H9 (cell line): ENCODE results near the gene AMACR. TPM values are rescaled to one million over a fixed set of nuclear protein-coding genes. Genes with fewer than 3 reads are reported as not detected.

Experiments used
- DNase-seq: peaks from one replicate; pipeline ENCODE4 v3.0.0-alpha.2; 2017
- H2AFZ ChIP-seq: one replicate; pipeline ENCODE4 v1.6.1; 2013; ENCODE audit warnings: mild to moderate bottlenecking, low read length, control low read depth, moderate library complexity
- H2AK5ac ChIP-seq: 2 replicates; pipeline ENCODE4 v1.6.1; 2013; ENCODE audit warnings: low read length, control low read depth, mixed read lengths; ENCODE audit not compliant: insufficient read length
- H2BK120ac ChIP-seq: one replicate; pipeline ENCODE4 v1.6.1; 2013; ENCODE audit warnings: low read depth, mild to moderate bottlenecking, low read length, control low read depth, inconsistent platforms; ENCODE audit not compliant: poor library complexity, severe bottlenecking
- H2BK12ac ChIP-seq: 2 replicates; pipeline ENCODE4 v1.6.1; 2013; ENCODE audit warnings: low read length, control low read depth, mixed read lengths, low read depth; ENCODE audit not compliant: insufficient read length
- H2BK15ac ChIP-seq: 2 replicates; pipeline ENCODE4 v1.6.1; 2013; ENCODE audit warnings: low read depth, low read length, control low read depth
- H2BK20ac ChIP-seq: one replicate; pipeline ENCODE4 v1.6.1; 2013; ENCODE audit warnings: low read depth, mild to moderate bottlenecking, low read length, control low read depth, inconsistent platforms; ENCODE audit not compliant: poor library complexity, severe bottlenecking
- H2BK5ac ChIP-seq: 2 replicates; pipeline ENCODE4 v1.6.1; 2013; ENCODE audit warnings: low read length, control low read depth, mixed read lengths; ENCODE audit not compliant: insufficient read length
- H3K14ac ChIP-seq: 2 replicates; pipeline ENCODE4 v1.6.1; 2013; ENCODE audit warnings: low read length, control low read depth; ENCODE audit not compliant: insufficient read depth
- H3K18ac ChIP-seq: 2 replicates; pipeline ENCODE4 v1.6.1; 2013; ENCODE audit warnings: low read depth, mild to moderate bottlenecking, mixed read lengths, low read length, control low read depth; ENCODE audit not compliant: insufficient read length
- H3K23ac ChIP-seq: 2 replicates; pipeline ENCODE4 v1.6.1; 2013; ENCODE audit warnings: low read length, control low read depth, mixed read lengths, low read depth; ENCODE audit not compliant: insufficient read length
- H3K23me2 ChIP-seq: 2 replicates; pipeline ENCODE4 v1.6.1; 2013; ENCODE audit warnings: low read depth, mild to moderate bottlenecking, mixed read lengths, low read length, control low read depth; ENCODE audit not compliant: insufficient read length, poor library complexity, severe bottlenecking
- H3K27ac ChIP-seq: 2 replicates; pipeline ENCODE4 v1.5.1; 2013; ENCODE audit warnings: low read length, control low read depth, mixed read lengths, low read depth; ENCODE audit not compliant: insufficient read length
- H3K27me3 ChIP-seq: 2 replicates; pipeline ENCODE4 v1.6.1; 2013; ENCODE audit warnings: low read length, control low read depth, inconsistent platforms; ENCODE audit not compliant: insufficient read depth
- H3K4ac ChIP-seq: 2 replicates; pipeline ENCODE4 v1.6.1; 2013; ENCODE audit warnings: low read depth, mild to moderate bottlenecking, control low read depth, inconsistent platforms, low read length, moderate library complexity
- H3K4me1 ChIP-seq: 2 replicates; pipeline ENCODE4 v1.6.1; 2013; ENCODE audit warnings: low read length, control low read depth, inconsistent platforms; ENCODE audit not compliant: insufficient read depth
- H3K4me2 ChIP-seq: 2 replicates; pipeline ENCODE4 v1.6.1; 2013; ENCODE audit warnings: low read length, control low read depth, mixed read lengths; ENCODE audit not compliant: insufficient read length, insufficient read depth
- H3K56ac ChIP-seq: 2 replicates; pipeline ENCODE4 v1.6.1; 2013; ENCODE audit warnings: low read depth, mild to moderate bottlenecking, mixed read lengths, low read length, control low read depth; ENCODE audit not compliant: insufficient read length
- H3K79me1 ChIP-seq: 2 replicates; pipeline ENCODE4 v1.6.1; 2013; ENCODE audit warnings: low read depth, mild to moderate bottlenecking, moderate library complexity, low read length, control low read depth, inconsistent platforms; ENCODE audit not compliant: insufficient read depth, poor library complexity, severe bottlenecking
- H3K79me2 ChIP-seq: 2 replicates; pipeline ENCODE4 v1.6.1; 2013; ENCODE audit warnings: low read length, control low read depth, inconsistent platforms; ENCODE audit not compliant: insufficient read depth
- H3K9ac ChIP-seq: 2 replicates; pipeline ENCODE4 v1.6.1; 2013; ENCODE audit warnings: low read length, control low read depth, mixed read lengths; ENCODE audit not compliant: insufficient read length; ENCODE audit errors: extremely low read depth
- H3K9me3 ChIP-seq: one replicate; pipeline ENCODE4 v1.6.1; 2013; ENCODE audit warnings: low read depth, low read length, inconsistent platforms; ENCODE audit not compliant: control insufficient read depth
- H3T11ph ChIP-seq: one replicate; pipeline ENCODE4 v1.6.1; 2013; ENCODE audit warnings: mild to moderate bottlenecking, low read length, control low read depth, inconsistent platforms
- H4K20me1 ChIP-seq: one replicate; pipeline ENCODE4 v1.6.1; 2013; ENCODE audit not compliant: control insufficient read depth, insufficient read length, insufficient read depth
- H4K5ac ChIP-seq: 2 replicates; pipeline ENCODE4 v1.6.1; 2013; ENCODE audit warnings: low read depth, mild to moderate bottlenecking, mixed read lengths, low read length, control low read depth; ENCODE audit not compliant: insufficient read length
- H4K8ac ChIP-seq: replicated peaks from 2 replicates; pipeline ENCODE4 v1.6.1; 2013; ENCODE audit warnings: low read length, control low read depth, mixed read lengths, low read depth; ENCODE audit not compliant: insufficient read length
- H4K91ac ChIP-seq: 2 replicates; pipeline ENCODE4 v1.6.1; 2013; ENCODE audit warnings: low read depth, mild to moderate bottlenecking, moderate library complexity, mixed read lengths, low read length, control low read depth; ENCODE audit not compliant: insufficient read length
- H3K27ac Mint-ChIP-seq, 3 experiments: 2 replicates in 2 of 3; 3 replicates in 1 of 3; pipeline ENCODE4 v1.8.0; 2020 to 2021; ENCODE audit warnings: mixed read lengths in 3 of 3, mild to moderate bottlenecking in 1 of 3, moderate library complexity in 1 of 3
- H3K27me3 Mint-ChIP-seq: 2 replicates; pipeline ENCODE4 v1.8.0; 2021; ENCODE audit warnings: low read depth, mild to moderate bottlenecking, moderate library complexity, mixed read lengths
- H3K36me3 Mint-ChIP-seq, 3 experiments: 2 replicates in 2 of 3; 3 replicates in 1 of 3; pipeline ENCODE4 v1.8.0; 2020 to 2021; ENCODE audit warnings: low read depth in 3 of 3, mixed read lengths in 3 of 3; ENCODE audit not compliant: insufficient read depth in 1 of 3
- H3K4me1 Mint-ChIP-seq, 2 experiments: 2 replicates each; pipeline ENCODE4 v1.8.0; 2020; ENCODE audit warnings: mixed read lengths in 2 of 2
- H3K4me3 Mint-ChIP-seq, 2 experiments: 2 replicates in 1 of 2; 3 replicates in 1 of 2; pipeline ENCODE4 v1.8.0; 2020 to 2021; ENCODE audit warnings: mild to moderate bottlenecking in 2 of 2, mixed read lengths in 2 of 2, moderate library complexity in 1 of 2
- H3K9me3 Mint-ChIP-seq, 2 experiments: 2 replicates in 1 of 2; 3 replicates in 1 of 2; pipeline ENCODE4 v1.8.0; 2020; ENCODE audit warnings: mild to moderate bottlenecking in 2 of 2, mixed read lengths in 2 of 2, moderate library complexity in 1 of 2
- CTCF ChIP-seq: fragments of 200-600 bp; sonication (generic); conservative IDR thresholded peaks from 3 replicates; pipeline ENCODE4 v1.8.0; 2021; ENCODE audit warnings: antibody characterized with exemption, mild to moderate bottlenecking
- WGBS: extraction: QIAGEN DNeasy Blood & Tissue Kit; methylation state at CpG from one replicate; pipeline ENCODE4 v1.1.7; 2013; ENCODE audit warnings: missing lambda C conversion rate, low lambda C conversion rate, mixed read lengths; ENCODE audit not compliant: insufficient read length; ENCODE audit errors: extremely low coverage; 5-methylcytosine and 5-hydroxymethylcytosine counted together
- total RNA-seq: library from RNA; stranded (reverse); gene quantifications from 2 replicates; pipeline ENCODE4 v1.2.1, GENCODE V29; 2021

Gene AMACR
- total RNA-seq, 1 experiment from 2014 or later: 9.7 TPM

GRCh38 chr5:33997331-33997983, 10.4 kb downstream of the AMACR start:
- no peak overlapping the region for H2BK12ac ChIP-seq
- H2BK5ac ChIP-seq: no peak overlapping the region
- no peak overlapping the region for H4K5ac ChIP-seq
- H3K18ac ChIP-seq: no peak overlapping the region
- H3K27me3 Mint-ChIP-seq: no peaks in the 10 kb centered on the region
- no peak overlapping the region for H3K56ac ChIP-seq
- H3K9me3 ChIP-seq: no peaks in the 10 kb centered on the region
- H3K79me2 ChIP-seq: no peaks in the 10 kb centered on the region
- no peaks in the 10 kb centered on the region for H4K20me1 ChIP-seq
- WGBS: no CpG with 5 or more reads among the region's 6 CpGs
- peak; percentile 41 for DNase-seq
- H3K23ac ChIP-seq: no peak overlapping the region
- no peak overlapping the region for H3K4me3 Mint-ChIP-seq
- no peaks in the 10 kb centered on the region for H3K79me1 ChIP-seq
- H3K9me3 Mint-ChIP-seq: no peaks in the 10 kb centered on the region
- H3K4me2 ChIP-seq: no peak overlapping the region
- H4K8ac ChIP-seq: no peak overlapping the region
- H3K23me2 ChIP-seq: no peaks in the 10 kb centered on the region
- no peak overlapping the region for H2BK20ac ChIP-seq
- H3K9ac ChIP-seq: no peak overlapping the region
- H3K4ac ChIP-seq: no peak overlapping the region
- H3K36me3 Mint-ChIP-seq: peaks cover 0 to 12% (median 6%) of the 10 kb centered on the region in 3 experiments; a peak in 4 of 7 replicates
- peaks cover 10 to 14% of the 10 kb centered on the region in 2 experiments; a peak in 3 of 4 replicates for H3K4me1 Mint-ChIP-seq
- no peak overlapping the region for H4K91ac ChIP-seq
- no peaks in the 10 kb centered on the region for H3K4me1 ChIP-seq
- no peak overlapping the region for H3K27ac ChIP-seq
- no peak overlapping the region for H3T11ph ChIP-seq
- no peak overlapping the region for H2AFZ ChIP-seq
- H3K27me3 ChIP-seq: no peaks in the 10 kb centered on the region
- no peak overlapping the region for H2AK5ac ChIP-seq
- no peak overlapping the region for H2BK120ac ChIP-seq
- H2BK15ac ChIP-seq: no peak overlapping the region
- peak; percentile 69 for TF ChIP-seq CTCF
- peak overlapping the region in 1 of 3 experiments; percentile 78; a peak in 2 of 7 replicates for H3K27ac Mint-ChIP-seq
- no peak overlapping the region for H3K14ac ChIP-seq
